Hepatocyte (in vitro differentiated cells): ENCODE data around the gene THPO.

Experiments used
- EZH2 ChIP-seq: fragments of 200-600 bp; sonication (generic); IDR thresholded peaks from 2 replicates; pipeline ENCODE4 v1.6.1; 2016; ENCODE audit warnings: antibody characterized with exemption, mild to moderate bottlenecking, borderline replicate concordance
- EZH2phosphoT487 ChIP-seq: fragments of 200-600 bp; sonication (generic); IDR thresholded peaks from one replicate; pipeline ENCODE4 v1.6.1; 2018; ENCODE audit warnings: antibody characterized with exemption, mild to moderate bottlenecking, low read depth, moderate library complexity; ENCODE audit not compliant: unreplicated experiment, severe bottlenecking
- TF ChIP-seq, protein P1 (sequence below): fragments of 200-600 bp; sonication (generic); IDR thresholded peaks from 2 replicates; pipeline ENCODE4 v1.5.1; 2016; ENCODE audit warnings: antibody characterized with exemption, mild to moderate bottlenecking; ENCODE audit not compliant: poor library complexity

DNA sequence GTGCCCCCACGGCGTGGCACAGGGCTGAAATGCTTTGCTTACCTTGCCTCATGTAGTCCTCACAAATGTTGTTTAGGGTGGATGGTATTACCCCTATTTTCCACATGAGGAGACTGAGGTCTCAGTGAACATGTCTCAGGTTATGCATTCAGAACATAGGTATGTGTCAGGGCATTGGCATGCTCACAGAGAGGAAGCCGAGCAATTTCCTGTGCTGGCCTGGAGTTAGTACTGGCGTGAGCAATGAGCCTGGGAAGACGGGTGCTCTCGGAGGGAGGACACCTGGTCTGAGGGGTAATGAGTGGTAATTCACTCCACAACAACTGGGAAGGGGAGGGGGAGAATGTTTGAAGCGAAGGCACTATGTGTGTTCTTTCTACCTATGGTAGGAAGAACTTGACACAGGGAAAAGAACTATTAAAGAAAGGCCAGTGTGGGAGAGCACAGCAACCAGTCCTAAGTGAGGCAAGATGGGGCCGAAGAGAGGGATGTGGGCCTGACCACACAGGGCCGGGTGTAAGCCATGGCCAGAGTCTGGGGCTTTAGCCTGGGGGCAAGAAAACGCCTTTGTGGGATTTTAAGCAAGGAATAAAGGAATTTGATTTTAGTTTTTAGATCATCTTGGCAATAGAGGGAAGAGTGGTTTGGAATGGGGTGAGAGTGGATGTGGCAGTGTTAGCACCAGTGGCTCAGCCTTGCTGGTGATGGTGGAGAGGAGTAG, 45.5 kb downstream of the THPO start:
- TF ChIP-seq, protein P1, sequence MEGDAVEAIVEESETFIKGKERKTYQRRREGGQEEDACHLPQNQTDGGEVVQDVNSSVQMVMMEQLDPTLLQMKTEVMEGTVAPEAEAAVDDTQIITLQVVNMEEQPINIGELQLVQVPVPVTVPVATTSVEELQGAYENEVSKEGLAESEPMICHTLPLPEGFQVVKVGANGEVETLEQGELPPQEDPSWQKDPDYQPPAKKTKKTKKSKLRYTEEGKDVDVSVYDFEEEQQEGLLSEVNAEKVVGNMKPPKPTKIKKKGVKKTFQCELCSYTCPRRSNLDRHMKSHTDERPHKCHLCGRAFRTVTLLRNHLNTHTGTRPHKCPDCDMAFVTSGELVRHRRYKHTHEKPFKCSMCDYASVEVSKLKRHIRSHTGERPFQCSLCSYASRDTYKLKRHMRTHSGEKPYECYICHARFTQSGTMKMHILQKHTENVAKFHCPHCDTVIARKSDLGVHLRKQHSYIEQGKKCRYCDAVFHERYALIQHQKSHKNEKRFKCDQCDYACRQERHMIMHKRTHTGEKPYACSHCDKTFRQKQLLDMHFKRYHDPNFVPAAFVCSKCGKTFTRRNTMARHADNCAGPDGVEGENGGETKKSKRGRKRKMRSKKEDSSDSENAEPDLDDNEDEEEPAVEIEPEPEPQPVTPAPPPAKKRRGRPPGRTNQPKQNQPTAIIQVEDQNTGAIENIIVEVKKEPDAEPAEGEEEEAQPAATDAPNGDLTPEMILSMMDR, result no peak
- TF ChIP-seq EZH2 (no peak), EZH2phosphoT487 (no peak)
